Activated naive CD8-positive, alpha-beta T cell treated with anti-CD3 and anti-CD28 coated beads, Interleukin-2, amount 10 ng/mL, durations not matched to agents 7 days and 5 days (primary cell): ENCODE measurements around the gene KCNMA1. TPM values are rescaled to one million over a fixed set of nuclear protein-coding genes. Genes with fewer than 3 reads are reported as not detected.

Experiments
- ATAC-seq: fragments of 150-1000 bp; cut with Tn5 transposase; one replicate; pipeline ENCODE4 v1.10.0; 2021; ENCODE audit warnings: low read depth, moderate library complexity
- POLR2A ChIA-PET: fragments of 350-600 bp; sonication (Branson Sonifier 250); formaldehyde crosslinking; loops from one replicate; lab custom pipeline; 2021; ENCODE audit warnings: antibody characterized with exemption; lab: Charles Lee
- DNase-seq: peaks from one replicate; pipeline ENCODE4 v3.0.0; 2021
- H3K27ac Mint-ChIP-seq: one replicate; pipeline ENCODE4 v1.8.0; 2022; ENCODE audit warnings: mild to moderate bottlenecking, mixed read lengths
- H3K27me3 Mint-ChIP-seq: one replicate; pipeline ENCODE4 v1.8.0; 2022; ENCODE audit warnings: mild to moderate bottlenecking, moderate library complexity, mixed read lengths
- H3K36me3 Mint-ChIP-seq: one replicate; pipeline ENCODE4 v1.8.0; 2021; ENCODE audit warnings: mild to moderate bottlenecking, mixed read lengths
- H3K4me1 Mint-ChIP-seq: one replicate; pipeline ENCODE4 v1.8.0; 2021; ENCODE audit warnings: mixed read lengths
- H3K4me3 Mint-ChIP-seq: one replicate; pipeline ENCODE4 v1.8.0; 2022; ENCODE audit warnings: mild to moderate bottlenecking, moderate library complexity, mixed read lengths
- H3K9me3 Mint-ChIP-seq: one replicate; pipeline ENCODE4 v1.8.0; 2021; ENCODE audit warnings: mixed read lengths
- total RNA-seq, 2 experiments: library from RNA; stranded (reverse); gene quantifications; one replicate each; pipeline ENCODE4 v1.2.3, GENCODE V29; 2021

Gene KCNMA1
- total RNA-seq, 2 experiments from 2014 or later = 0.39 to 0.54 TPM

DNA sequence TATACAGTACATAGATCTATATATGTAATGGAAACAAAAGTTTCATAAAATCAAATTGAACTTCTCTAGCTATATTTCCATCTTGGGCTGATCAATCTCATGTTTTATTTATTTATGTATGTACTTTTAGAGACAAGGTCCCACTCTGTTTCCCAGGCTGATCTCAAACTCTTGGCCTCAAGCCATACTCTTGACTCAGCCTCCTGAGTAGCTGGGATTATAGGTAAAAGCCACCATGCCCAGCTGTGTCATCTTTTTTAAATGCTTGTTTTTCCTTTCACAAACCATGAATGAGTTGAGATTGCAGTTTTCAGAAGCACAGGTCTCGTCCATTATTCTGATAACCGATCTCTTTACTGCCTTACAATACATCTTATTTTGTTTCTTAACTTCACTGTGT is 400.9 kb downstream of the KCNMA1 start:
- peaks cover 6% of the 10 kb centered on the region for H3K27me3 Mint-ChIP-seq
- POLR2A ChIA-PET = no interaction called here

DNA sequence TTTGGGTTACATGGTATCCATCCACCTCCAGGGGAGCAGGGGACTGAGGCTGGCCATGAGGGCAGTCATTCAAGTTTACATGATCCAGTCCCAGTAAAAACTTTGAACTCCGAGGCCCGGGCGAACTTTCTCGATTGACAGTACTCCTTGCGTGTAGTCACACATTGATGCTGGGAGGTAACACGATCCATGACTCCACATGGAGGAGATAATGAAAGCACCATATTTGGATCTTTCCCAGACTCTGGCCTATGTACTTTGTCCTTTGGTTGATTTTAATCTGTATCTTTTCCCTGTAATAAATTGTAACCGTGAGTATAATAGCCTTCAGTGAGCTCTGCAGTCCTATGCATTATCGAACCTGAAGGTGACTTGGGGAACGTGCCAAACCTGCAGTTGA is 401.6 kb downstream of the KCNMA1 start:
- DNase-seq (no peak), ATAC-seq (no peak)
- POLR2A ChIA-PET = no interaction called here
- no peak overlapping the region for H3K27ac Mint-ChIP-seq
- no peak overlapping the region for H3K4me3 Mint-ChIP-seq
- no peaks in the 10 kb centered on the region for H3K36me3 Mint-ChIP-seq
- peaks cover 11% of the 10 kb centered on the region for H3K27me3 Mint-ChIP-seq
- H3K4me1 Mint-ChIP-seq = no peaks in the 10 kb centered on the region
- H3K9me3 Mint-ChIP-seq = no peaks in the 10 kb centered on the region

More for the DNA sequence above, 400.9 kb downstream of the KCNMA1 start:
- DNase-seq (no peak), ATAC-seq (no peak)
- Mint-ChIP-seq H3K27ac (no peak overlapping the region), H3K4me3 (no peak overlapping the region), H3K9me3 (no peaks in the 10 kb centered on the region), H3K4me1 (no peaks in the 10 kb centered on the region), H3K36me3 (no peaks in the 10 kb centered on the region)

DNA sequence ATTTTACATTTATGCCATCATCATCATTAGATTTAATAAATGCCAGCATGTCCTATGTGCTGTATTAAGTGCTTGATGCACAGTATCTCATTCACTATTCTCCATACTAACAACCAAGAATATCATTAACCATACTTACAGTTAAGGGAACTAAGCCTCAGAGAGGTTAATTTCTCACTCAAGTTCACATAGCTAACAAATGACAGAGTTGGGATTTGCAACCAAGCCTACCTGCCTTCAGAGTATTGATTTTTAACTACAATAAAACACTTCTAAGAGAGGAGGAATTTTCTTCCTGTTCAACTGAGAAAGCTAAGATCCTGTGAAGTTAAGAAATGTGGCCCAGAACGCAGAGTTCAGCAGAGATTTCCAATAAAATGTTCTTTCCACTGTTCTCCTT is 403.0 kb downstream of the KCNMA1 start:
- ATAC-seq (no peak), DNase-seq (no peak)
- Mint-ChIP-seq H3K4me3 (no peak overlapping the region), H3K27ac (no peak overlapping the region), H3K4me1 (no peaks in the 10 kb centered on the region), H3K36me3 (no peaks in the 10 kb centered on the region), H3K27me3 (peaks cover 11% of the 10 kb centered on the region), H3K9me3 (no peaks in the 10 kb centered on the region)
- POLR2A ChIA-PET = no interaction called here

DNA sequence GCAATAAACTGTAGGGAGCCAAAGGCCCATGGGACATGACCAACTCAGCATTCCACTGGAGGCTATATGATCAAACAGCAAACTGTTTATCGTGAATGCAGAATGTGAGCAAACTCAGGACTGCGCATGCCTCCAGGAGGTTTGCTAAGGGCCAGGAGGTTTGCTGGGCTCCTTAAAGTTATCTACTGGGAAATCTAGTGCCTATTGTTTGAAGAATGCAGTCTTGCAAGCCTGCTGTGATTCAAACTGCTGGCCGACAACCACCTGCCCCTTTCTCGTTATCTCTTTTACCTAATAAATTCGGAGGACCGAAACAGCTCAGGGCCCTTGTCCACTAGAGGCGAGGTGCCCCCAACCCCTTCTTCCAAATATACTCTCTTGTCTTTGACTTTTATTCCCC is 404.1 kb downstream of the KCNMA1 start:
- H3K9me3 Mint-ChIP-seq = no peaks in the 10 kb centered on the region
- peaks cover 8% of the 10 kb centered on the region for H3K27me3 Mint-ChIP-seq
- ATAC-seq (no peak), DNase-seq (no peak)
- no peaks in the 10 kb centered on the region for H3K4me1 Mint-ChIP-seq
- H3K27ac Mint-ChIP-seq = no peak overlapping the region
- H3K4me3 Mint-ChIP-seq = no peak overlapping the region
- POLR2A ChIA-PET = no interaction called here
- no peaks in the 10 kb centered on the region for H3K36me3 Mint-ChIP-seq

DNA sequence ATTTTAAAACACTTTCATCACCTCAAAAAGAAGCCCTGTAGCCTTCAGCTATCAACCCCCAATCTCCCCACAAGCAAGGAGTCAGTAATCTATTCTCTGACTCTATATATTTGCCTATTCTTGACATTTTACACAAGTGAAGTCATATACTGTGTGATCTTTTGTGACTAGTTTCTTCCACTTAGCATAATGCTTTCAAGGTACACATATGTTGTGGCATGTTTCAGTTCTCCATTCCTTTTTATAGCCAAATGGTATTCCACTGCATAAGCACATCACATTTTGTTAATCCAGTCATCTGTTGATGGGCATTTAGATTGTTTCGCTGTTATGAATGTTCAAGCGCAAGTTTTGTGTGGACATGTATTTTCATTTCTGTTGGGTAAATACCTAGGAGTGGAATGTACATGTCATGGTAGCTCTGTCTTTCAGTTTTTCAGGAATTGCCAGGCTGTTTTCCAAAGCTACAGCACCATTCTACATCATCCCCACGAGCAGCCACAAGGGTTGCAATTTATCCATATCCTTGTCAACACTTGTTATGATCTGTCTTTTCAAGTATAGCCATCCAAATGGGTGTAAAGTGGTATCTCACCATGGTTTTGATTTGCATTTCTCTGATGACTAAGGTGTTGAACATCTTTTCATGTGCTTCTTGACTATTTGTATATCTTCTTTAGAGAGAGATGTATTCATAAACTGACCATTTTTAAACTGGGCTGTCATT is 405.6 kb downstream of the KCNMA1 start:
- Mint-ChIP-seq H3K27ac (no peak overlapping the region), H3K36me3 (no peaks in the 10 kb centered on the region), H3K4me3 (no peak overlapping the region), H3K4me1 (no peaks in the 10 kb centered on the region), H3K9me3 (no peaks in the 10 kb centered on the region), H3K27me3 (peaks cover 8% of the 10 kb centered on the region)
- no peak for DNase-seq
- no peak for ATAC-seq
- POLR2A ChIA-PET = no interaction called here

DNA sequence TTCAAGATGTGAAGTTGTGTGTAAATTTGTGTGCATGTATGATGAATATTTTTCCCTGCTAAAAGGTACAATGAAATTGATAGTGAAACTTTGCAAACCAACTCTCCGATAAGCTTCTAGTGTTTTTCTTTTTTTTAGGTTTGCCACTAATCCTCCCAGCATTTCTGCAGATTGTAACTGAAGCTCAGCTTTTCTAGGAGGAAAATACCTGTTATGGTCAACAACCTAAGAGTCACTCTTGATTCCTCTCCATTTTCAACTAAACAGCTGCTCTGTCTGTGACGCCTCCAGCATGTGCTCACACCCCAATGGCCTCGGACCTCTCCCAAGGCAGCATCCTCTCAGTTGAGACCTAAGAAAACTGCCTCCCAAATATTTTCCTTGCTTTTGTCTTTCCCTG is 406.2 kb downstream of the KCNMA1 start:
- no peaks in the 10 kb centered on the region for H3K9me3 Mint-ChIP-seq
- DNase-seq (no peak), ATAC-seq (no peak)
- H3K4me1 Mint-ChIP-seq = no peaks in the 10 kb centered on the region
- no peak overlapping the region for H3K27ac Mint-ChIP-seq
- peaks cover 8% of the 10 kb centered on the region for H3K27me3 Mint-ChIP-seq
- no peak overlapping the region for H3K4me3 Mint-ChIP-seq
- H3K36me3 Mint-ChIP-seq = no peaks in the 10 kb centered on the region
- POLR2A ChIA-PET = no interaction called here

DNA sequence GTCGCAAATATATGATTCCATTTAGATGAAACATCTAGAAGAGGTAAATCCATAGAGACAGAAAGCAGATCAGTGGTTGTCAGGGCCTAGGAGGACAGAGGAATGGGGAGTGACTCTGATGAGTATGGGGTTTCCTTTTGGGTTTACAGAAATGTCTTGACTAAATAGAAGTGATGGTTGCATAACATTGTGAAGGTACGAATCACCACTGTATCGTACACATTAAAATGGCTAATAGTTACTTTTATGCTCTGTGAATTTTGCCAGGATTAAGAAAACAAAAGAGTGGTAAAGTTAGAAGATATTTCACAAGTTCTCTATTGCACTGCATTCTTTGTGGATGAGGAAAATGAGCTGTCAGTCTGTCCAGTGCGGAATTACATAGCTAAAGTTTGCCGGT is 407.4 kb downstream of the KCNMA1 start:
- DNase-seq (no peak), ATAC-seq (no peak)
- Mint-ChIP-seq H3K4me3 (no peak overlapping the region), H3K27me3 (peaks cover 8% of the 10 kb centered on the region), H3K4me1 (peaks cover 4% of the 10 kb centered on the region), H3K27ac (no peak overlapping the region), H3K36me3 (no peaks in the 10 kb centered on the region), H3K9me3 (no peaks in the 10 kb centered on the region)
- POLR2A ChIA-PET = no interaction called here

DNA sequence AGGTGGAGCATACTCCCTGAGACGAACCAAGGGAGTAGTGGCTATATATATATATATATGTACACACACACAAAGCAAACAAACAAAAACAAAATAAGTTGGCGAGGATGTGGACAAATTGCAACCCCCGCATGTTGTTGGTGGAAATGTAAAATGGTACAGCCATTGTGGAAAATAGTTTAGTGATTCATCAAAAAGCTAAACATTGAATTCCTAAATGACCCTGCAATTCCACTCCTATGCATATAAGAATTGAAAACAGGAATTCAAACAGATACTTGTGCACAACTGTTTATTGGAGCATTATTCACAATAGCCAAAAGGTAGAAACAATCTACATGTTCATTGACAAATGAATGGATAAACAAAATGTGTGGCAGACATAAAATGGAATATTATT is 407.9 kb downstream of the KCNMA1 start:
- Mint-ChIP-seq H3K4me3 (no peak overlapping the region), H3K27me3 (peaks cover 8% of the 10 kb centered on the region), H3K27ac (no peak overlapping the region), H3K36me3 (no peaks in the 10 kb centered on the region), H3K9me3 (no peaks in the 10 kb centered on the region), H3K4me1 (peaks cover 4% of the 10 kb centered on the region)
- ATAC-seq (no peak), DNase-seq (no peak)
- POLR2A ChIA-PET = no interaction called here

DNA sequence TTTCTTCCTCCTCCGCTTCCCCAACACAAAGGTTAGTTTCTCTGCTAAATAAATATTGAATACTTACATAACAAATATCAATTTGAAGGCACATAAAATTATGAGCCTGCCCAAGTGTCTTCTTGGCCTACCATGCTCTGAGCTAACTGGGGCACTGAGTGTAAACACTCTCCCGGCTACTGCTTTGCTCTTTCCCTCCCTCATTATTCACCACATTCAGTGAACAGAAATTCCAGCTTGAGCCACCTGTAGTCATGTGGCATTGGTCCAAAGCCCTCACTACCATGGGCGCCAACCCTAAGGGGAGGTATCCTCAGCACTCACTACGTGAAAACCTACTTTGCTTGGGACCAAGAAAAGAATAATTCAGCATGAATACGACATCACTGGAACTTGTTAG is 409.0 kb downstream of the KCNMA1 start:
- Mint-ChIP-seq H3K27ac (no peak overlapping the region), H3K36me3 (no peaks in the 10 kb centered on the region), H3K9me3 (no peaks in the 10 kb centered on the region), H3K4me1 (peaks cover 4% of the 10 kb centered on the region), H3K27me3 (peaks cover 8% of the 10 kb centered on the region), H3K4me3 (no peak overlapping the region)
- no peak for DNase-seq
- no peak for ATAC-seq
- POLR2A ChIA-PET = no interaction called here

DNA sequence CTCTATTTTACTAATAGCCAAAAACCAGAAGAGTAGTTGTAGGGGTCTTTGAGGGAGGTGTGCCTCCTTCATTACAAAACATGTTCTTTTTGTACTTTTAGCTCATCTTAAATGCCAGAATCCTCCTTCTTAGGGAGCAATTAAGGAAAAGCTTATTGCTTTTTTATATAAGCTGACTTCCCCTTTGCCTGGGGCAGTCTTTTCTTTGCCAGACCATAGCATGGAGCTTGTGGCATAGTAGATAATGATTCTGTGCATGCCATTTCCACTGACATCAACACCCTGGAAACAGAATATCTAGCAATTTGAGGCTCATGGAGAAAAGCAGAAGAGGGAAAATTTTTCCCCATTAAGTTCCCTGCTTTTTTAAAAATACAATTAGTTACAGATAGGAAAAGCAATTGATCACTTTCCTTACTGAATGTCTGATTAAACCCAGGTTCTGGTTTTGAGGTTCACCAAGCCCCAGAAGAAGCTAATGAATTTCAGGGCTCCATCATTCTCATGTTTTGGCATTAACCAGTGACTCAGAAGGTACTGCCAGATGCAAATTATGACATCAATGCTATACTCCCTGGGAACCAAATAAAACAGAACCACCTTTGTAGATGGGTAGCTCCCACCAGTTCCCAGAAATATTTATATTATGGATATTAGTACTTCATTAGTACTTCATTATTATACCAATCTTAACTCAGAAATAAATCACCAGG is 410.6 kb downstream of the KCNMA1 start:
- Mint-ChIP-seq H3K36me3 (no peaks in the 10 kb centered on the region), H3K27me3 (peaks cover 9% of the 10 kb centered on the region), H3K4me3 (no peak overlapping the region), H3K4me1 (peaks cover 4% of the 10 kb centered on the region), H3K27ac (no peak overlapping the region), H3K9me3 (no peaks in the 10 kb centered on the region)
- DNase-seq = no peak
- POLR2A ChIA-PET = no interaction called here
- no peak for ATAC-seq

DNA sequence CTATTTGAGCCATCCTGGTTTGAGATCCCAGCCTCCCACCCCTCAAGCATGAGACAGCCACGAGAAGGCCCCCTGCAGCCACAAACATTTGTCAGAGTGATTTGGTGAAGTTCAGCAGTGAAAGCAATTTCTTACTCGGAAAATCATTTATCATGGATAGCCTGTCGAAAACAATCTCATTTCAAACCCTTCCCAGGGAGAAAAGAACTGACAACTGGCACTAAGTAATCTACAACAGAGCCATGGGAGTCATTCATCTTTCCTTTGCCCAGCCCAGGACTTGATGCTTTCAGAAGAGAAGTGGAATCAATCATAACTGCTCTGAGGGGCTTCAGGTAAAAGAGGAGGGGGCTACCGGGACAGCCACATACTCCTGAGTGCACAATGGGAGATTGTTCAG is 411.2 kb downstream of the KCNMA1 start:
- H3K27ac Mint-ChIP-seq = no peak overlapping the region
- DNase-seq = no peak
- H3K27me3 Mint-ChIP-seq = peaks cover 8% of the 10 kb centered on the region
- no peak overlapping the region for H3K4me3 Mint-ChIP-seq
- no peak for ATAC-seq
- H3K36me3 Mint-ChIP-seq = no peaks in the 10 kb centered on the region
- peaks cover 4% of the 10 kb centered on the region for H3K4me1 Mint-ChIP-seq
- POLR2A ChIA-PET = no interaction called here
- H3K9me3 Mint-ChIP-seq = no peaks in the 10 kb centered on the region

DNA sequence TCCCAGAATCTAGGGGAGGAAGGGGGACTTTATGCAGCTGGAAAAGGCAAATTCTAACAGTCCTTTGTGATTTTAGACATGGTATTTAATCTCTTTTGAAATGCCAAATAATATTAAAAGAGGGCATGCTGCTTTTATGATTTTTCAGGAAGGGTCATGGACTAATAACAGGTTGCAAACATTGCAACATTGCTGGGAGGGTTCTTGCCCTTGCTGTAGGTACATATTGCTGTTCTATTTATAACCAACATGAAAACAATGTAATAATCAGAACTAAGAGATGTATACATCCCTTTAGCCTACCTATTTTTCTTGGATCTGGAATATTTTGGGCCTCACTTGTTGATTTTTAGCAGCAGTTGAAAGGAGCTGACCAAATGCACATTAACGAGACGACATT is 411.6 kb downstream of the KCNMA1 start:
- H3K27ac Mint-ChIP-seq = no peak overlapping the region
- no peak for DNase-seq
- H3K27me3 Mint-ChIP-seq = peaks cover 6% of the 10 kb centered on the region
- H3K36me3 Mint-ChIP-seq = no peaks in the 10 kb centered on the region
- POLR2A ChIA-PET = no interaction called here
- H3K4me1 Mint-ChIP-seq = peaks cover 4% of the 10 kb centered on the region
- H3K9me3 Mint-ChIP-seq = no peaks in the 10 kb centered on the region
- H3K4me3 Mint-ChIP-seq = no peak overlapping the region
- ATAC-seq = no peak

DNA sequence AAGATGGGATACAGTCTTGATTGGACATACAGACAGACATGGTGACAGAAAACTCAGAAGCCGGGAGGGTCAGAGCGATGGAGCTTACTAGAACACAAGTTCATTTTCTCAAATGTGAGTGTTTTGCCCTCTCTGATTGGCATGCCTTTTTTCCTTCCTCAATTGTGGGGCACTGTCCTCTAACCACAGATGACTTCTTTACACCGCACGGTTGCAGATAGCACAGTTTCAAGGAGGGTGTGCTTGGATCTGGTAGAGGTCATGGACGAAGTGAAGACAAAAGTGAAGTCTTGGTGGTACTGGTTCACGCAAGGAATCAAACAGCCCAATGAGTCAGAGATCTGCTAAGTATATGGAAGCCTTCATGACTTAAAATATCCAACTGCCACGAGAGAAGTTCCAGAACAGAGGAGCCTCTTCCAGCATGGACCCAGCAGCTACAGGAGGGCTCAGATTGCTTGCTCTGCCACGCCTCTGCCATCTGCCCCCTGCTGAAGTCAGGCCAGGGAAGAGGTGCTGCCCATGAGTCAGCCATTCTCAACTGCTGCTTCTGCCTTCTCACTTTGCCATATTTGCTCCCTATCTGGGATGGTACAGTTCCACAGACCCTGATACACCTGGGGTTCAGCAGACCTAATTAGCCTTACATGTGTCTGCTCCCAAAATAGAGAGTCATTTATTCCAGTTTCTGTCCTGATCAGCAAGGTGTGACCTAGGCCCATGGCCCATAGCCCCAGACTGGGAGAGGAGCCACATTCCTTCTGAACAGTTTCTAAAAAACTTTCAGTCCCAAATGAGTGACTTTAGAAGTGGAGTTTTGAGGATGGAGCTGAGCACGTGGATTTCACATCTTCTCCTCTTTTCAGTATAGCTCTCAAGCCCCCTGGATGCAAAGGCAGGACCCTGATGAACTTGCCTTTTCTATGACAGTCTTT is 413.8 kb downstream of the KCNMA1 start:
- no peak overlapping the region for H3K27ac Mint-ChIP-seq
- H3K4me3 Mint-ChIP-seq = no peak overlapping the region
- H3K4me1 Mint-ChIP-seq = peaks cover 4% of the 10 kb centered on the region
- ATAC-seq (no peak), DNase-seq (no peak)
- POLR2A ChIA-PET = no interaction called here
- no peaks in the 10 kb centered on the region for H3K36me3 Mint-ChIP-seq
- H3K27me3 Mint-ChIP-seq = peaks cover 6% of the 10 kb centered on the region
- H3K9me3 Mint-ChIP-seq = no peaks in the 10 kb centered on the region
